ENCODE results near the gene MAN2B2. TPM values are rescaled to one million over a fixed set of nuclear protein-coding genes. Genes with fewer than 3 reads are reported as not detected.
A peak's percentile ranks its signal among the peaks of the same experiment; 100 is the strongest.

MAN2B2 gene
- total RNA-seq, 4 donors from 2014 or later = 32.7 to 95.3 (median 80.2) TPM

DNA sequence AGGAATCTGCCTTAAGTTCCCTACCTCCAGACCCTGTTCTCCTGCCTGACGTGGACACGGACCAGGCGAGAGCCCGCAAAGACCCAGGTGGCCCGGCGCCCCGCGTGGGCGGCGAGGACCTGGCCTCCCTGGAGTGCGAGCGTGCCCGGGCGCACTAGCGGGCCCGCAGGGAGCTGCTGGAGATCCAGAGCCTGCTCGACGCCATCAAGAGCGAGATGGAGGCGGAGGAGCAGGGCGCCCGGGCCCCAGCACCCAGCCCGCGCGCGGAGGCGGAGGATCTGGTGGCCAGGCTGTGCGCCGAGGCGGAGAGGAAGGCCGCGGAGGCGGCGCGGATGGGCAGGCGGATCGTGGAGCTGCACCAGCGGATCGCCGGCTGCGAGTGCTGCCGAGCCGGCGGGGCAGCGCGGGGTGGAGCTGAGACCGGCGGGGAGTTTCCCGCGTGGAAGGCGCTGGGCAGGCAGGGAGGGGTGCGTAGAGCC, 83.6 kb downstream of the MAN2B2 start:
- no peaks in the 10 kb centered on the region for H3K27me3 ChIP-seq
- no peaks in the 10 kb centered on the region for H3K36me3 ChIP-seq
- peaks cover 0 to 5% of the 10 kb centered on the region in 2 donors for H3K4me1 ChIP-seq
- H3K9me3 ChIP-seq = no peaks in the 10 kb centered on the region
- no peak for TF ChIP-seq POLR2A (IDR thresholded peaks at IDR 0.05)
- TF ChIP-seq CTCF (IDR thresholded peaks at IDR 0.05) = no peak
- WGBS, 2 donors = 5 to 7% methylated on average over 25 to 37 of the region's 52 CpGs
- H3K4me3 ChIP-seq (replicated peaks in 1 of 3) = peak overlapping the region in 1 of 3 donors; percentile 24
- no peak overlapping the region for H3K27ac ChIP-seq
- DNase-seq = peak; percentile 67 to 69
- intact Hi-C loops (cut with DNase I) = no loop called here

DNA sequence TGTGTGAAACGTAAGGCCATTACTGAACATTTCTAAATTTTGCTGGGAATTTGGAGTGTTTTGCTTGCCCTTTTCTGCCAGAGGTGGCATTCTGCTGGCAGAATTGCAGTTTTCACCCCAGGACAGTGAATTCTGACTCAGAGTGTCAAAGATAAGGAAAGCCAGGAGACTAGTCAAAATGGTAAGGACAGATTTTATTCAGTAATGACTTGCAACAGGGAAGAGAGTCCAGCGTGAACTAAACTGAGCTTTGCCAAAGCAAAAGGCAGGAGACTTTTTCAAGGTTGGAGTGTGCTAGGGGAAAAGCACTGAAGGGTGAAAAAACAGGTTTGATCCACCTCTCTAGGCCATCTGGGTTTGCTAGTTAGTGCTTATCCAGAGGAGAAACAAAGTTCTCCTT, 84.9 kb downstream of the MAN2B2 start:
- DNase-seq = no peak
- H3K4me3 ChIP-seq (replicated peaks in 1 of 3) = no peak overlapping the region
- intact Hi-C loops (cut with DNase I) = no loop called here
- TF ChIP-seq CTCF (IDR thresholded peaks at IDR 0.05) (no peak), POLR2A (IDR thresholded peaks at IDR 0.05) (no peak)
- H3K4me1 ChIP-seq = peaks cover 5 to 10% of the 10 kb centered on the region in 2 donors
- no peak overlapping the region for H3K27ac ChIP-seq
- H3K36me3 ChIP-seq = no peaks in the 10 kb centered on the region
- H3K27me3 ChIP-seq = no peaks in the 10 kb centered on the region
- H3K9me3 ChIP-seq = no peaks in the 10 kb centered on the region
- 73 to 76% methylated on average over 2 of the region's 2 CpGs for WGBS, 2 donors

GRCh38 chr4:6660430-6660829, 85.4 kb downstream of the MAN2B2 start:
- Histone ChIP-seq H3K27me3 (no peaks in the 10 kb centered on the region), H3K36me3 (no peaks in the 10 kb centered on the region), H3K4me1 (peaks cover 5 to 10% of the 10 kb centered on the region in 2 donors), H3K27ac (no peak overlapping the region), H3K9me3 (no peaks in the 10 kb centered on the region), H3K4me3 (replicated peaks in 1 of 3) (no peak overlapping the region)
- intact Hi-C loops (cut with DNase I) = no loop called here
- no peak for TF ChIP-seq CTCF (IDR thresholded peaks at IDR 0.05)
- no peak for TF ChIP-seq POLR2A (IDR thresholded peaks at IDR 0.05)
- no peak for DNase-seq
- 94 to 96% methylated on average over 3 of the region's 3 CpGs for WGBS, 2 donors

- DNase-seq = no peak
- no peaks in the 10 kb centered on the region for H3K9me3 ChIP-seq
- intact Hi-C loops (cut with DNase I) = no loop called here
- peaks cover 5 to 10% of the 10 kb centered on the region in 2 donors for H3K4me1 ChIP-seq
- H3K27ac ChIP-seq = no peak overlapping the region
- TF ChIP-seq CTCF (IDR thresholded peaks at IDR 0.05) (no peak), POLR2A (IDR thresholded peaks at IDR 0.05) (no peak)
- H3K27me3 ChIP-seq = no peaks in the 10 kb centered on the region
- no peak overlapping the region for H3K4me3 ChIP-seq (replicated peaks in 1 of 3)
- H3K36me3 ChIP-seq = no peaks in the 10 kb centered on the region
- 93 to 95% methylated on average over 3 of the region's 3 CpGs for WGBS, 2 donors
These were observed 87.6 kb downstream of the MAN2B2 start for GRCh38 chr4:6662591-6662990.

DNA sequence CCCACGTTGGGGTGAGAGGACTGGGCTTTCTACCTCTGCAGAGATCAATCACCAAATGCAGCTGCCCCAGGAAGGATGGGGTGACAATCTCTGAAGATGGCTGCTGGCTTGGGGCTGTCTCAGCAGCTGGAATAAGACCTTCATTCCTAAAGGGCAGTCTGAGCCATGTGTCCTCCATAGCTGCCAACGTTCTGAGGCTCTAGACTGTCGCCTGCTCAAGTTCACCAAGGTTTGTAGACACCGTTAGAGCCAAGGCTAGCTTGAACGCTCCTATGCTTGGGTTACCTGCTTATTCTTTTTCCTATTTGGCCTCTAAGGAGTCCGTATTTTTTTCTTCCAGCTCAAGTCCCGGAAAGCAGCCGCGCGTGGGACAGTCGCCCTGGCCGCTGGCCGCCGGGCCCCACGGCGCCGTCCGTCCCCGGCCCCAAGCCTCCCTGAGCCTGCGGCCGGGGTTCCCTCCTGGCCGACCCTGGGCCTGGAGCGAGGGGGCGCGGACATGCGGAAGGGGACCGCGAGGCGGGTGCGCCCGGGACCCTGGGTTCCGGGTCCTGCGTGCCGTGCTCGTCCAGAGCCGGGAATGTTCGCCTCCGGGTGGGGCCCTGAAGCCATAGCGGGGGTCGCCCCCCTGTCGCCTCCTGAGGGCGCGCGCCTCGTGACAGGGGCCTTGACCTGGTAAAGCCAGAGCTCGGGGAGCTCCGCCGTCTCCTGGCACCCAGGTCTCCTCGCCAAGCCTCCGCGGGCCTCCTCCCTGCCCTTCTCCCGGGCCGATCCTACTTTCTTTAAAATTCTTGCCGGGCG, 88.8 kb downstream of the MAN2B2 start:
- 15 to 30% methylated on average over 30 to 55 of the region's 55 CpGs for whole genome bisulfite sequencing, 2 donors
- Histone ChIP-seq H3K27me3 (no peaks in the 10 kb centered on the region), H3K4me3 (replicated peaks in 1 of 3) (peak overlapping the region in 1 of 3 donors; percentile 17), H3K9me3 (no peaks in the 10 kb centered on the region), H3K4me1 (peaks cover 5 to 10% of the 10 kb centered on the region in 2 donors), H3K36me3 (no peaks in the 10 kb centered on the region), H3K27ac (no peak overlapping the region)
- DNase-seq = no peak
- intact Hi-C loops (cut with DNase I) = no loop called here
- TF ChIP-seq POLR2A (IDR thresholded peaks at IDR 0.05) = no peak
- no peak for TF ChIP-seq CTCF (IDR thresholded peaks at IDR 0.05)
